D341Med (cell line): ENCODE measurements around the gene CDH26.
A peak's percentile ranks its signal among the peaks of the same experiment; 100 is the strongest.
"Not testable (repeated sequence)": the region's sequence is repeated elsewhere in the genome, so short reads cannot be mapped to it uniquely, and the experiment has no call there.

Experiments used
- DNase-seq: peaks from one replicate; pipeline ENCODE4 v3.0.0; 2012; ENCODE audit warnings: low spot score

The CDH26 gene

GRCh38 chr20:60013296-60014139 lies 55.3 kb downstream of the CDH26 start:
- DNase-seq, result no peak

- no peak for DNase-seq
These were observed 58.2 kb downstream of the CDH26 start for GRCh38 chr20:60016406-60016805.

GRCh38 chr20:60020251-60020650 lies 62.0 kb downstream of the CDH26 start:
- DNase-seq, result peak; percentile 3

GRCh38 chr20:60021104-60021503 lies 62.9 kb downstream of the CDH26 start:
- DNase-seq, result no peak

- no peak for DNase-seq
These were observed 64.6 kb downstream of the CDH26 start for GRCh38 chr20:60022849-60023248.

GRCh38 chr20:60024245-60024644 lies 66.0 kb downstream of the CDH26 start:
- no peak for DNase-seq

GRCh38 chr20:60024801-60025200 lies 66.6 kb downstream of the CDH26 start:
- DNase-seq, result no peak

GRCh38 chr20:60026010-60026409 lies 67.8 kb downstream of the CDH26 start:
- DNase-seq, result no peak

GRCh38 chr20:60030471-60030870 lies 72.2 kb downstream of the CDH26 start:
- no peak for DNase-seq

- no peak for DNase-seq
These were observed 72.9 kb downstream of the CDH26 start for GRCh38 chr20:60031107-60031506.

GRCh38 chr20:60034231-60035110 lies 76.2 kb downstream of the CDH26 start:
- DNase-seq, result no peak

- no peak for DNase-seq
These were observed 77.3 kb downstream of the CDH26 start for GRCh38 chr20:60035486-60035885.

GRCh38 chr20:60036346-60036745 lies 78.1 kb downstream of the CDH26 start:
- DNase-seq, result no peak

GRCh38 chr20:60036746-60037499 lies 78.7 kb downstream of the CDH26 start:
- no peak for DNase-seq

GRCh38 chr20:60038400-60039008 lies 80.3 kb downstream of the CDH26 start:
- peak; percentile 3 for DNase-seq

- peak; percentile 2 for DNase-seq
These were observed 81.3 kb downstream of the CDH26 start for GRCh38 chr20:60039526-60039925.

- DNase-seq, result peak; percentile 3
These were observed 82.4 kb downstream of the CDH26 start for GRCh38 chr20:60040471-60041162.

GRCh38 chr20:60041436-60042165 lies 83.4 kb downstream of the CDH26 start:
- not testable (repeated sequence) for DNase-seq

GRCh38 chr20:60043435-60043834 lies 85.2 kb downstream of the CDH26 start:
- DNase-seq, result no peak

- DNase-seq, result no peak
These were observed 87.8 kb downstream of the CDH26 start for GRCh38 chr20:60046011-60046413.

GRCh38 chr20:60046436-60046835 lies 88.2 kb downstream of the CDH26 start:
- no peak for DNase-seq
